Measurements from ENCODE around the gene SRF. TPM values are rescaled to one million over a fixed set of nuclear protein-coding genes. Genes with fewer than 3 reads are reported as not detected.

The SRF gene
- total RNA-seq, 1 donor from 2014 or later: 29.2 TPM

- Histone ChIP-seq H3K27me3 (ENCODE audit: low read depth) (no peaks in the 10 kb centered on the region), H3K27ac (peak overlapping the region; percentile 93), H3K4me3 (no peak overlapping the region), H3K36me3 (peaks cover 50% of the 10 kb centered on the region), H3K9me3 (no peaks in the 10 kb centered on the region), H3K4me1 (peaks cover 39% of the 10 kb centered on the region)
- DNase-seq: no peak
- no peak for TF ChIP-seq CTCF (IDR thresholded peaks at IDR 0.05)
- no peak for ATAC-seq
- intact Hi-C loops (cut with DNase I): no loop called here
Measured at GRCh38 chr6:43175676-43176422, 4.8 kb downstream of the SRF start.

- TF ChIP-seq CTCF (IDR thresholded peaks at IDR 0.05): no peak
- Histone ChIP-seq H3K4me3 (no peak overlapping the region), H3K9me3 (no peaks in the 10 kb centered on the region), H3K27me3 (ENCODE audit: low read depth) (no peaks in the 10 kb centered on the region), H3K4me1 (peaks cover 41% of the 10 kb centered on the region), H3K27ac (peak overlapping the region; percentile 93), H3K36me3 (peaks cover 50% of the 10 kb centered on the region)
- DNase-seq: no peak
- ATAC-seq: no peak
- intact Hi-C loops (cut with DNase I): no loop called here
Measured at GRCh38 chr6:43176423-43176786, 5.3 kb downstream of the SRF start.

GRCh38 chr6:43178150-43178549, 7.1 kb downstream of the SRF start:
- Histone ChIP-seq H3K4me3 (no peak overlapping the region), H3K27ac (no peak overlapping the region), H3K36me3 (peaks cover 50% of the 10 kb centered on the region), H3K27me3 (ENCODE audit: low read depth) (no peaks in the 10 kb centered on the region), H3K9me3 (no peaks in the 10 kb centered on the region), H3K4me1 (peaks cover 44% of the 10 kb centered on the region)
- intact Hi-C loops (cut with DNase I): no loop called here
- ATAC-seq (no peak), DNase-seq (no peak)
- no peak for TF ChIP-seq CTCF (IDR thresholded peaks at IDR 0.05)

- Histone ChIP-seq H3K27ac (no peak overlapping the region), H3K36me3 (peaks cover 50% of the 10 kb centered on the region), H3K9me3 (no peaks in the 10 kb centered on the region), H3K27me3 (ENCODE audit: low read depth) (no peaks in the 10 kb centered on the region), H3K4me3 (no peak overlapping the region), H3K4me1 (peaks cover 41% of the 10 kb centered on the region)
- ATAC-seq: no peak
- DNase-seq: no peak
- no peak for TF ChIP-seq CTCF (IDR thresholded peaks at IDR 0.05)
- intact Hi-C loops (cut with DNase I): no loop called here
Measured at GRCh38 chr6:43178951-43179830, 8.1 kb downstream of the SRF start.

- Histone ChIP-seq H3K4me3 (no peak overlapping the region), H3K27me3 (ENCODE audit: low read depth) (no peaks in the 10 kb centered on the region), H3K27ac (no peak overlapping the region), H3K9me3 (no peaks in the 10 kb centered on the region), H3K4me1 (peaks cover 43% of the 10 kb centered on the region), H3K36me3 (peaks cover 55% of the 10 kb centered on the region)
- no peak for ATAC-seq
- TF ChIP-seq CTCF (IDR thresholded peaks at IDR 0.05): no peak
- DNase-seq: no peak
- intact Hi-C loops (cut with DNase I): no loop called here
Measured at GRCh38 chr6:43180058-43180457, 9.0 kb downstream of the SRF start.

Data from lower lobe of right lung (tissue), 2 donors.